Dendritic cell treated with granulocyte-macrophage colony-stimulating factor and Interleukin-4, amounts not matched to agents 40 ng/mL and 50 ng/mL, for 4 days (primary cell): ENCODE data around the gene ATF5.

Experiments used
- H3K27ac Mint-ChIP-seq: one replicate; pipeline ENCODE4 v1.8.0; 2022; ENCODE audit warnings: mild to moderate bottlenecking, mixed read lengths
- H3K27me3 Mint-ChIP-seq: one replicate; pipeline ENCODE4 v1.8.0; 2022; ENCODE audit warnings: mild to moderate bottlenecking, mixed read lengths
- H3K36me3 Mint-ChIP-seq: one replicate; pipeline ENCODE4 v1.8.0; 2022; ENCODE audit warnings: low read depth, mixed read lengths
- H3K4me1 Mint-ChIP-seq: one replicate; pipeline ENCODE4 v1.8.0; 2022; ENCODE audit warnings: low read depth, mixed read lengths
- H3K4me3 Mint-ChIP-seq: one replicate; pipeline ENCODE4 v1.8.0; 2022; ENCODE audit warnings: mild to moderate bottlenecking, moderate library complexity, mixed read lengths
- H3K9me3 Mint-ChIP-seq: one replicate; pipeline ENCODE4 v1.8.0; 2022; ENCODE audit warnings: mixed read lengths
- intact Hi-C: fragments of 100-400 bp; cut with micrococcal nuclease; formaldehyde crosslinking; loops from one replicate; pipeline ENCODE4 v1.15.0; 2022

Gene ATF5

DNA sequence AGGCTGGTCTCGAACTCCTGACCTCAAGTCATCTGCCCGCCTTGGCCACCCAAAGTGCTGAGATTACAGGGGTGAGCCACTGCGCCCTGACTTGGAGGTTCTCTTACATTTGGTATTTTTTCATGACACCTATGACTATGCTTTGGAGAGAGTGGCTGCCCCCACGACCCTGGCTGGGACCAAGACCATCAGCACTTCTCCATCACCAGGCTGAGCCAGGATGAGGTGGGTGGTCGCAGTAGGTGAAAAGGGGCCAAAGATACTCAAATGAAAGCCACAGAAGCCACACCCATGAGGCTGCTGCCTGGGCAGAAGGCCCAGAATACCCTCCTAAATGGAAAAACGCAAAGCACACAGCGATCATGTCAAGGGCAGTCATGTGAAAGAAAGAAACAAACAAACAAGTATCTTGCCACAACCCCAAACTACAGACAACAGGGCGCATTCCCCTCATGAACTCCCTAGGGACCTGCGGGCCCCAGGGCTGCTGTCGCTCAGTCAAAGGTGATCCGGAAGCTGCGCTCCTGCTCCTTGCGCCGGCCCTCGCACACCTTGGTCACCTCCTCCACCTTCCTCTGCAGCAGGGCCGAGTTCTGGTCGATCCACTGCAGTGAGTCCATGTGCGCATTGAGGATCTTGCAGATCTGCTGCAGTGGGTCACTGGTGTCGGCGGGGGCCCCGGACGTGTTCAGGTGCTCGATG is 21.1 kb upstream of the ATF5 start:
- peaks cover 73% of the 10 kb centered on the region for H3K36me3 Mint-ChIP-seq
- peak overlapping the region; percentile 25 for H3K27ac Mint-ChIP-seq
- H3K4me1 Mint-ChIP-seq: peaks cover 87% of the 10 kb centered on the region

GRCh38 chr19:49908480-49909420 is 20.3 kb upstream of the ATF5 start:
- intact Hi-C loops: no loop called here
- Mint-ChIP-seq H3K27ac (peak overlapping the region; percentile 16), H3K4me1 (peaks cover 87% of the 10 kb centered on the region), H3K27me3 (no peaks in the 10 kb centered on the region), H3K9me3 (no peaks in the 10 kb centered on the region), H3K4me3 (no peak overlapping the region), H3K36me3 (peaks cover 82% of the 10 kb centered on the region)

More for the DNA sequence above, 21.1 kb upstream of the ATF5 start:
- no peak overlapping the region for H3K4me3 Mint-ChIP-seq
- H3K9me3 Mint-ChIP-seq: no peaks in the 10 kb centered on the region
- intact Hi-C loops: no loop called here
- H3K27me3 Mint-ChIP-seq: no peaks in the 10 kb centered on the region

DNA sequence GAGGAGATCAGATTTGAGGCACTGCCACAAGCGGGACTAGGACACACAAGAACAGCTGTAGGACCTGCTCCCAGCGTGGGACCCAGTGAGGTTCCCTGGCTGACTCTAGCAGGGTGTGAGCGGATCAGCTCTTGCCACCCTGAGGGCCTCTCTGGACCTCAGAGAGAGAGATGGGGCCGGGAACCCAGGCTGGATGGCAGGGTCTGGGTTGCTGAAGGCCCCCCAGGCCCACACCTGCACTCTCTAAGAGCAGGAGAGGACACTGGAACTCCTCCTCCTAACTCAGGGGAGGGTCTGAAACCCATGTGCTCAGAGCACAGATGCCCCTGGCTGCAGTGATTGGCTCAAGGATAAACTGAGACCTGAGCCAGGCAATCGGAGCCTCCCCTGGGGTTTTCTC is 18.8 kb upstream of the ATF5 start:
- Mint-ChIP-seq H3K4me1 (peaks cover 90% of the 10 kb centered on the region), H3K4me3 (no peak overlapping the region), H3K27ac (peak overlapping the region; percentile 83), H3K36me3 (peaks cover 96% of the 10 kb centered on the region), H3K27me3 (no peaks in the 10 kb centered on the region), H3K9me3 (no peaks in the 10 kb centered on the region)
- intact Hi-C loops: no loop called here

DNA sequence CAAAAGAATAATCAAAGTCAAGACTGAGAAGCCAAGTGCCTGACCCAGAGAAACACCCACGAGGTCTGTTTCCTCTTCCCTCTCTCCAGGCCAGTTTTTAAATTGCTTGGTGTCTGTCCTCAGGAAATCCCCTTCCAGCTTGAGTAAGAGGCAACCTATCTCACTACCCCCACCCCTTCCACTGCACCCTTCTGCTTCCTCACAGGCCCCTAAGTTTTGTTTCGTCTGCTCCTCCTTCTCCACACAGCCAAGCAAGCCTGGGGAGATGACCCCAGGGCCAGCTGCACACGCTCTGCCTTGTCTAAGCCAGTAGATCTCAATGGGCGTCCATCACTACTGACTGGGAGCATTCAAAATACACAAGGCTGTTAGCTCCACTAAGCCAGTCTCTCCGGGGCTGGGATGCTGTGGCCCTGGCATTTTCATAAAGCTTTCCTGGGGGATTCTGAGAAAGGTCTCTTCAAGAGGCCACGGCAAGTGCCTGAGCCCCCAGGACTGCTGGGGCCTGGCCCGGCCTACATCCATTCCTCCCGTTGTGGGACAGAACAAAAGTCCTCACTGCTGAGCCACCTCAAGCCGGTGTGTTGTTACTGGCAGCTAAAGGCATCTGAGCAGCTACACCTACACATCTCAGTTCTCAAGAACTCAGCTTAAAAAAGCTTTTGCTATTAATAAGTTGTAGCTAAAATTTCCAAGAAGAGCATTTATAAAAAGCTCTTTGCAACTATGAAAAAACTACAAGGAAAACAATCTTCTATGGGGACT is 17.4 kb upstream of the ATF5 start:
- intact Hi-C loops: no loop called here
- peaks cover 94% of the 10 kb centered on the region for H3K36me3 Mint-ChIP-seq
- no peaks in the 10 kb centered on the region for H3K9me3 Mint-ChIP-seq
- H3K4me3 Mint-ChIP-seq: peak overlapping the region; percentile 41
- peaks cover 88% of the 10 kb centered on the region for H3K4me1 Mint-ChIP-seq
- peak overlapping the region; percentile 83 for H3K27ac Mint-ChIP-seq
- no peaks in the 10 kb centered on the region for H3K27me3 Mint-ChIP-seq

DNA sequence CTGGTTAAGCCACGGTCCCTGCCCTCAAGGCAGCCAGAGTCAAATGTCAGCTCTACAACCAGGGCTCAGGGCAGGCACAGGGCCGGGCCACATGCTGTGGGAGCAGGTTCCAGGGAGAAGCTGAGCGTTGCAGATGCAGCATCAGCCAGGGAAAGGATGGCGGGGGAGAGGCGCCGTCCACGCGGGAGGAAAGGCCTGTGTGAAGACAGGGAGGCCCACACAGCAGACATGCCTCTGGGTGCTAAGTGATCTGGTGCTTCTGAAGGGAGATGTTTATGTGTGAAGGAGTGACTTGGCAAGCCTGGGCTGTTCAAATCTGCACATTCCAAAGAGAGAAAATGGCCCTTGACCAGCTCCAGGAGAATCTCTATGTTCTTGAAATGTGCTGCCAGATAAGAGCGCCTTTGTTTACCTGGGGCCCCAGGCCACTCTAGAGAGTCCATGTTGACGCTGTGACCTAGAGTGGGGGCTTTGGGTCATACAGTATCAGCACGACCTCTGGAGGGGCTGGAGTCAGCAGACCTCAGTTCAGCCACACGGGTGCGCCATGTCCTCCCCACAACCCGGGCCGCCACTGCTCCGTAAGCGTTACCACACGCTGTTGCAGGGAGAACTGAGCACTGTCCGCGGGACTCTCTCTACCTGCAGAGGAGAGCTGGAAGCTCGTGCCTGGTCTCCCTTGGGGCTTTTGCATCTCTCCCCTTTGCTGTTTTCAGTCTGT is 15.9 kb upstream of the ATF5 start:
- peaks cover 94% of the 10 kb centered on the region for H3K36me3 Mint-ChIP-seq
- H3K4me3 Mint-ChIP-seq: no peak overlapping the region
- H3K4me1 Mint-ChIP-seq: peaks cover 88% of the 10 kb centered on the region
- H3K27me3 Mint-ChIP-seq: no peaks in the 10 kb centered on the region
- no peaks in the 10 kb centered on the region for H3K9me3 Mint-ChIP-seq
- intact Hi-C loops: no loop called here
- peak overlapping the region; percentile 83 for H3K27ac Mint-ChIP-seq

- H3K9me3 Mint-ChIP-seq: no peaks in the 10 kb centered on the region
- H3K27me3 Mint-ChIP-seq: no peaks in the 10 kb centered on the region
- peaks cover 87% of the 10 kb centered on the region for H3K4me1 Mint-ChIP-seq
- intact Hi-C loops: no loop called here
- peaks cover 94% of the 10 kb centered on the region for H3K36me3 Mint-ChIP-seq
- no peak overlapping the region for H3K4me3 Mint-ChIP-seq
- H3K27ac Mint-ChIP-seq: peak overlapping the region; percentile 83
Measured at GRCh38 chr19:49913720-49914119, 15.3 kb upstream of the ATF5 start.

- intact Hi-C loops: no loop called here
- Mint-ChIP-seq H3K9me3 (no peaks in the 10 kb centered on the region), H3K4me1 (peaks cover 90% of the 10 kb centered on the region), H3K27ac (peak overlapping the region; percentile 83), H3K4me3 (peak overlapping the region; percentile 35), H3K36me3 (peaks cover 94% of the 10 kb centered on the region), H3K27me3 (no peaks in the 10 kb centered on the region)
Measured at GRCh38 chr19:49915271-49915670, 13.7 kb upstream of the ATF5 start.

GRCh38 chr19:49916839-49917733 is 11.9 kb upstream of the ATF5 start:
- intact Hi-C loops: no loop called here
- Mint-ChIP-seq H3K36me3 (peaks cover 97% of the 10 kb centered on the region), H3K9me3 (no peaks in the 10 kb centered on the region), H3K27ac (peak overlapping the region; percentile 82), H3K4me3 (peak overlapping the region; percentile 78), H3K27me3 (no peaks in the 10 kb centered on the region), H3K4me1 (peaks cover 92% of the 10 kb centered on the region)

GRCh38 chr19:49918089-49918488 is 10.9 kb upstream of the ATF5 start:
- intact Hi-C loops: no loop called here
- H3K4me1 Mint-ChIP-seq: peaks cover 95% of the 10 kb centered on the region
- H3K36me3 Mint-ChIP-seq: peaks cover 97% of the 10 kb centered on the region

GRCh38 chr19:49920624-49921363 is 8.2 kb upstream of the ATF5 start:
- H3K27me3 Mint-ChIP-seq: no peaks in the 10 kb centered on the region
- H3K4me1 Mint-ChIP-seq: peaks cover 92% of the 10 kb centered on the region
- intact Hi-C loops: no loop called here
- peak overlapping the region; percentile 86 for H3K27ac Mint-ChIP-seq
- H3K36me3 Mint-ChIP-seq: peaks cover 97% of the 10 kb centered on the region
- H3K9me3 Mint-ChIP-seq: no peaks in the 10 kb centered on the region
- H3K4me3 Mint-ChIP-seq: no peak overlapping the region

More at GRCh38 chr19:49918089-49918488, 10.9 kb upstream of the ATF5 start:
- Mint-ChIP-seq H3K9me3 (no peaks in the 10 kb centered on the region), H3K27me3 (no peaks in the 10 kb centered on the region), H3K27ac (peak overlapping the region; percentile 82), H3K4me3 (peak overlapping the region; percentile 57)

DNA sequence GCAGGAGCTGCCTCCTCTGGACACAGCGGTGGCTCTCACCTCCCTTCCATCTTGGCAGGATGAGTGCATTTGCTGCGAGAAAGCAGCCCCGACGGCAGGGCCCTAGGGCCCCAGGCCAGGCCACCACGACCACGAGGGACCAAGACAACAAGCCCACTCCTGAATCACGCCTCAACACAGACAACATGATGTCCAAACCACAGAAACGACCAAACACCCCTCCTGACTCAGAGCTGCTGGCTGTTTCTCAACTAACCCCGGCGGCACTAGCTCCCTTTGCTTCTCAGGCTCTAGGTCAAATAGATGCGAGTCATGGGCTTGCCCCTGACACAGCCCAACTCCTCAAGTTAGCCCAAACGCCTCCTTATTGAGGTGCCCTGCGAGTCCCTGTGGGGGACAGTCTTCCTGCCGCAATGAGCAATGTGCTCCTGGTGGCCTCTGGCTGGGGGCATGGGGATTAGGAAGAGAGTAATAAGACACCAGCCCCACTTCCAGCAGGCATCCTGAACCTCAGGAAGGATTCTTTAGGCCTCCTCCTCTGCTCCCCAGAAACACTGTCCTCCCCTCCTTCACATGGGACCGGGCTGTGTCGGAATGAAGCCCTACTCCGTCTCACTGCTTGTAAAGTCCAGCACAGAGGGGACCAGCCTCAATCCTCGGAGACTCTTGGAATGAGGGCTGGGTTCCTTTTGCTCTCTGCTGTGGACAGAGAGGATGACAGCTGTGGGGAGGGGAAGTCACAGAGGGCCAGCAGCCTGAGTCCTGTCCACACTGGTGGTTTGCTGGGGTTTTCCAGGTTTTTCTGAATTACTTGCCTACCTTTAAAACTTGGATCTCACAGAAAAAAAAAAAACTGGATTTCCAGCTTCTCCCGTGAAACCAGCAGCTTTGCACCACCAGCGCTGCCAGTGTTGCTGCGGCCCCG is 6.9 kb upstream of the ATF5 start:
- peak overlapping the region; percentile 58 for H3K4me3 Mint-ChIP-seq
- H3K9me3 Mint-ChIP-seq: no peaks in the 10 kb centered on the region
- H3K4me1 Mint-ChIP-seq: peaks cover 92% of the 10 kb centered on the region
- intact Hi-C loops: no loop called here
- peak overlapping the region; percentile 86 for H3K27ac Mint-ChIP-seq
- peaks cover 100% of the 10 kb centered on the region for H3K36me3 Mint-ChIP-seq
- no peaks in the 10 kb centered on the region for H3K27me3 Mint-ChIP-seq
